SK-N-SH (cell line): ENCODE results near the gene FEV. TPM values are rescaled to one million over a fixed set of nuclear protein-coding genes. Genes with fewer than 3 reads are reported as not detected.

ENCODE experiments used
- CTCF ChIA-PET: fragments of 300-600, 350-600 bp; formaldehyde crosslinking; extraction: SDS; loops from one replicate; lab custom pipeline; 2021; lab: Yijun Ruan, JAX
- POLR2A ChIA-PET: fragments of 350-600 bp; sonication (Branson Sonifier 250); formaldehyde crosslinking; extraction: SDS; loops from one replicate; lab custom pipeline; 2020; ENCODE audit warnings: antibody characterized with exemption, inconsistent platforms; lab: Yijun Ruan, JAX
- DNase-seq: peaks from one replicate; pipeline ENCODE4 v3.0.0; 2012
- H2AFZ ChIP-seq: fragments of 200-600 bp; sonication (generic); 2 replicates; pipeline ENCODE4 v1.8.1; 2016; ENCODE audit warnings: antibody characterized with exemption, mild to moderate bottlenecking, low read depth
- H3F3A ChIP-seq: fragments of 200-600 bp; sonication (generic); replicated peaks from 2 replicates; pipeline ENCODE3; 2016; ENCODE audit warnings: antibody characterized with exemption, mild to moderate bottlenecking; ENCODE audit not compliant: insufficient read depth
- H3K27ac ChIP-seq, 2 experiments: fragments of 200-500 bp in 1 of 2; fragments of 200-600 bp in 1 of 2; sonication (Bioruptor generic) in 1 of 2; sonication (generic), shearing (Covaris generic) in 1 of 2; 2 replicates each; pipeline versions ENCODE4 v1.5.1 to v1.6.1; 2014 to 2016; ENCODE audit warnings: low read depth in 2 of 2, inconsistent platforms in 1 of 2, low read length in 1 of 2, mild to moderate bottlenecking in 1 of 2, mixed read lengths in 1 of 2
- H3K27me3 ChIP-seq: fragments of 200-600 bp; sonication (generic), shearing (Covaris generic); 2 replicates; pipeline ENCODE4 v1.6.1; 2016; ENCODE audit warnings: mixed run types; ENCODE audit not compliant: insufficient read depth
- H3K36me3 ChIP-seq, 2 experiments: fragments of 200-500 bp in 1 of 2; fragments of 200-600 bp in 1 of 2; sonication (Bioruptor generic) in 1 of 2; sonication (generic) in 1 of 2; replicated peaks in 1 of 2; 2 replicates each; pipeline versions ENCODE3 to v1.5.1; 2014 to 2016; ENCODE audit warnings: low read length in 1 of 2, mild to moderate bottlenecking in 1 of 2; ENCODE audit not compliant: insufficient read depth in 2 of 2, control insufficient read depth in 1 of 2
- H3K4me1 ChIP-seq, 2 experiments: fragments of 200-500 bp in 1 of 2; fragments of 200-600 bp in 1 of 2; sonication (Bioruptor generic) in 1 of 2; sonication (generic), shearing (Covaris generic) in 1 of 2; 2 replicates each; pipeline versions ENCODE4 v1.5.1 to v1.6.1; 2014 to 2016; ENCODE audit warnings: low read depth in 1 of 2, low read length in 1 of 2, mixed run types in 1 of 2; ENCODE audit not compliant: insufficient read depth in 2 of 2, control insufficient read depth in 1 of 2
- H3K4me2 ChIP-seq: fragments of 200-600 bp; sonication (generic), shearing (Covaris generic); 2 replicates; pipeline ENCODE4 v1.6.1; 2017; ENCODE audit warnings: mixed run types
- H3K4me3 ChIP-seq, 2 experiments: fragments of 200-500 bp in 1 of 2; fragments of 200-600 bp in 1 of 2; sonication (Bioruptor generic) in 1 of 2; sonication (generic), shearing (Covaris generic) in 1 of 2; 2 replicates each; pipeline versions ENCODE4 v1.5.1 to v1.8.1; 2014 to 2016; ENCODE audit warnings: low read depth in 2 of 2, inconsistent platforms in 1 of 2, low read length in 1 of 2, mild to moderate bottlenecking in 1 of 2, mixed read lengths in 1 of 2, moderate library complexity in 1 of 2
- H3K79me2 ChIP-seq: fragments of 200-600 bp; sonication (generic); 2 replicates; pipeline ENCODE4 v1.8.1; 2017; ENCODE audit warnings: mild to moderate bottlenecking; ENCODE audit not compliant: insufficient read depth
- H3K9ac ChIP-seq: fragments of 200-600 bp; sonication (generic); 2 replicates; pipeline ENCODE4 v1.6.1; 2017; ENCODE audit warnings: mixed run types
- H3K9me2 ChIP-seq: fragments of 200-600 bp; sonication (generic); 2 replicates; pipeline ENCODE4 v1.6.1; 2017; ENCODE audit warnings: mixed run types
- H3K9me3 ChIP-seq: fragments of 200-600 bp; sonication (generic); 2 replicates; pipeline ENCODE4 v1.6.1; 2017; ENCODE audit warnings: mixed run types, mild to moderate bottlenecking, moderate library complexity
- H4K20me1 ChIP-seq: fragments of 200-600 bp; sonication (generic); 2 replicates; pipeline ENCODE4 v1.6.1; 2017; ENCODE audit warnings: mild to moderate bottlenecking, mixed run types; ENCODE audit not compliant: insufficient read depth
- EP300 ChIP-seq, 2 experiments: IDR thresholded peaks; 2 replicates each; pipeline versions ENCODE4 v1.4.0 to v1.6.1; 2012; ENCODE audit warnings: borderline replicate concordance in 1 of 2, low read depth in 1 of 2, low read length in 1 of 2
- EZH2phosphoT487 ChIP-seq: fragments of 200-600 bp; sonication (generic); IDR thresholded peaks from 2 replicates; pipeline ENCODE4 v1.6.1; 2017; ENCODE audit warnings: low read depth, mixed run types, mild to moderate bottlenecking, antibody characterized with exemption, moderate library complexity, borderline replicate concordance
- GATA2 ChIP-seq: sonication (generic); formaldehyde crosslinking; IDR thresholded peaks from 2 replicates; pipeline ENCODE4 v1.5.0; 2020; ENCODE audit warnings: mild to moderate bottlenecking, missing genetic modification reagents
- MAX ChIP-seq: IDR thresholded peaks from 2 replicates; pipeline ENCODE4 v1.4.0; 2012; ENCODE audit warnings: low read depth
- MEF2A ChIP-seq: IDR thresholded peaks from 2 replicates; pipeline ENCODE4 v1.4.0; 2012; ENCODE audit warnings: low read depth, borderline replicate concordance
- NFIC ChIP-seq: IDR thresholded peaks from 2 replicates; pipeline ENCODE4 v1.4.0; 2012; ENCODE audit warnings: borderline replicate concordance
- REST ChIP-seq: IDR thresholded peaks from 2 replicates; pipeline ENCODE4 v1.6.1; 2012; ENCODE audit warnings: mild to moderate bottlenecking, low read depth, low read length, moderate library complexity
- USF1 ChIP-seq: IDR thresholded peaks from 2 replicates; pipeline ENCODE4 v1.4.0; 2012; ENCODE audit warnings: low read depth, borderline replicate concordance
- USF2 ChIP-seq: fragments of 150-350 bp; IDR thresholded peaks from 2 replicates; pipeline ENCODE4 v1.6.1; 2017; ENCODE audit warnings: antibody characterized with exemption, low read length, low read depth, borderline replicate concordance
- WGBS: methylation state at CpG from one replicate; pipeline ENCODE4 v1.1.6; 2017; ENCODE audit warnings: low lambda C conversion rate; 5-methylcytosine and 5-hydroxymethylcytosine counted together
- polyA plus RNA-seq, 3 experiments: library from polyadenylated mRNA; depleted of rRNA; stranded (reverse); fragments of >200 nt; gene quantifications; 2 replicates each; pipeline ENCODE4 v1.2.3, GENCODE V29; 2012
- TF ChIP-seq, protein P1 (sequence below): IDR thresholded peaks from 2 replicates; pipeline ENCODE4 v1.4.0; 2012; ENCODE audit warnings: low read depth, borderline replicate concordance

FEV gene
- polyA plus RNA-seq, 1 of the 3 experiments (the other 2 are of a cell fraction) = 0.53 TPM

- no peak for TF ChIP-seq REST
- TF ChIP-seq GATA2 (CRISPR knock-in tag) = no peak
- TF ChIP-seq NFIC = no peak
- no peak for TF ChIP-seq MAX
- no peak for TF ChIP-seq EP300 (IDR thresholded peaks at IDR 0.05; ENCODE audit: borderline replicate concordance in 1 of 2, low read depth in 1 of 2, low read length in 1 of 2)
- no peak for TF ChIP-seq USF2
- TF ChIP-seq, protein P1, sequence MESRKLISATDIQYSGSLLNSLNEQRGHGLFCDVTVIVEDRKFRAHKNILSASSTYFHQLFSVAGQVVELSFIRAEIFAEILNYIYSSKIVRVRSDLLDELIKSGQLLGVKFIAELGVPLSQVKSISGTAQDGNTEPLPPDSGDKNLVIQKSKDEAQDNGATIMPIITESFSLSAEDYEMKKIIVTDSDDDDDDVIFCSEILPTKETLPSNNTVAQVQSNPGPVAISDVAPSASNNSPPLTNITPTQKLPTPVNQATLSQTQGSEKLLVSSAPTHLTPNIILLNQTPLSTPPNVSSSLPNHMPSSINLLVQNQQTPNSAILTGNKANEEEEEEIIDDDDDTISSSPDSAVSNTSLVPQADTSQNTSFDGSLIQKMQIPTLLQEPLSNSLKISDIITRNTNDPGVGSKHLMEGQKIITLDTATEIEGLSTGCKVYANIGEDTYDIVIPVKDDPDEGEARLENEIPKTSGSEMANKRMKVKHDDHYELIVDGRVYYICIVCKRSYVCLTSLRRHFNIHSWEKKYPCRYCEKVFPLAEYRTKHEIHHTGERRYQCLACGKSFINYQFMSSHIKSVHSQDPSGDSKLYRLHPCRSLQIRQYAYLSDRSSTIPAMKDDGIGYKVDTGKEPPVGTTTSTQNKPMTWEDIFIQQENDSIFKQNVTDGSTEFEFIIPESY = no peak
- TF ChIP-seq, all 33 proteins: peak for 0
Observed at GRCh38 chr2:218961229-218961628, 23.8 kb downstream of the FEV start (continued).

GRCh38 chr2:218960309-218961165 is 24.4 kb downstream of the FEV start:
- no peak overlapping the region for H3K9ac ChIP-seq
- H3K9me3 ChIP-seq = no peaks in the 10 kb centered on the region
- H4K20me1 ChIP-seq = no peaks in the 10 kb centered on the region
- ChIA-PET CTCF (interaction anchor here (2.6 to 13.5 kb wide), 4 partner anchors 18 to 84 kb away, joined by 12 to 208 read pairs (median 32); partner anchors contain the start of gene FEV), POLR2A (interaction anchor here (1.4 to 2.1 kb wide), 3 partner anchors 37 to 63 kb away, joined by 3 to 11 read pairs (median 9); no protein-coding TSS in a partner anchor)
- peaks cover 41% of the 10 kb centered on the region for H3K27me3 ChIP-seq
- DNase-seq = peak; percentile 45
- peak overlapping the region in 1 of 2 experiments; percentile 63; a peak in 2 of 4 replicates for H3K4me3 ChIP-seq
- H3K4me2 ChIP-seq = peak overlapping the region; percentile 19; the same call in 1 of the 2 replicates
- 0% methylated on average over 7 of the region's 87 CpGs for WGBS
- no peaks in the 10 kb centered on the region for H3K79me2 ChIP-seq
- H3K36me3 ChIP-seq = no peaks in the 10 kb centered on the region
- H2AFZ ChIP-seq = no peak overlapping the region
- no peaks in the 10 kb centered on the region for H3K9me2 ChIP-seq
- peak overlapping the region in 1 of 2 experiments; percentile 94; a peak in 2 of 4 replicates for H3K27ac ChIP-seq
- H3F3A ChIP-seq = peaks cover 5% of the 10 kb centered on the region
- TF ChIP-seq EZH2phosphoT487 (peak; percentile 85; the same call in 1 of the 2 replicates), USF1 (no peak), MEF2A (no peak)
- H3K4me1 ChIP-seq = peaks cover 8 to 45% of the 10 kb centered on the region in 2 experiments; a peak in 2 of 4 replicates
